HG02970 (cell line): Measurements from ENCODE around the gene INTS15.
"Not testable (repeated sequence)": the region's sequence is repeated elsewhere in the genome, so short reads cannot be mapped to it uniquely, and the experiment has no call there.

Source experiments
- ATAC-seq: cut with Tn5 transposase; IDR thresholded peaks from one replicate; pipeline ENCODE4 v1.9.1; 2021; ENCODE audit warnings: mild to moderate bottlenecking, moderate library complexity, moderate number of reproducible peaks; ENCODE audit not compliant: unreplicated experiment, low FRiP score

INTS15 gene

DNA sequence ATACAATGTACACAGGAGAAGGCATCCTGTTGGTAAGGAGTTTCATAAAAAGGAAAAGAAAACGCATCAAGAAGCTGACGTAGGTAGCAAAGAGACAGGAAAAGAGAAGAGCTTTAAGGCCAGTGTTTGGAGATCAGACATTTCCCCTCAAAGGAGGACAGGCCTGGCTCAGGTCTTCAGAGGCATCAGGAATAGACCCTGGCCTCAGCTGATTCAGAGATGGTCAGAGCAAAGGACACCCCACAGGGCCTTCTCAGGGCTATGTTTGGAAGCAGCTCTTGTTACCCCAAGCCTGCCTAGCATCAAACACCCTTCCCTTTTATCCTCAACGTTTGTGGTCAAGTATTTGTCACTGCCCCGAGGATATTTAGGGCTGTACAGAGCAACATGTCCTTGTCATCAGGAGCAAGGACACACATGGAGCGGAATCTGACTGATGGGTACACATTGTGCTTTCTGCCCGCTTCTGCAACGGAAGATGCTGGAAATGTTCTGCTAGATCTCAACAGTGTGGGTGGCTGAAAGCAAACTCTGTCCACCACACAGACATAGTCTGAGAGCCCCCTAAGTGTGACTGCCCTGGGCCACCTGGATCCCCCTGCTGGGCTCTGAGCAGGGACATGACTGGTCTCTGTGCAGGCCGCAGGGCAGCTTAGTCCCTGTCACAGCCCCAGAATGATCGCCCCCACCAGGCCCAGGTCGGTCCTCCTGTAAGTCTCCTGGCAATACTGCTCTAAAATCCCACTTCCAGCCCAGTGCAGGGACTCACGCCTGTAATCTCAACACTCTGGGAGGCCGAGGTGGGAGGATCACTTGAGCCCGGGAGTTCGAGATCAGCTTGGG is 13.6 kb upstream of the INTS15 start:
- no peak for ATAC-seq

DNA sequence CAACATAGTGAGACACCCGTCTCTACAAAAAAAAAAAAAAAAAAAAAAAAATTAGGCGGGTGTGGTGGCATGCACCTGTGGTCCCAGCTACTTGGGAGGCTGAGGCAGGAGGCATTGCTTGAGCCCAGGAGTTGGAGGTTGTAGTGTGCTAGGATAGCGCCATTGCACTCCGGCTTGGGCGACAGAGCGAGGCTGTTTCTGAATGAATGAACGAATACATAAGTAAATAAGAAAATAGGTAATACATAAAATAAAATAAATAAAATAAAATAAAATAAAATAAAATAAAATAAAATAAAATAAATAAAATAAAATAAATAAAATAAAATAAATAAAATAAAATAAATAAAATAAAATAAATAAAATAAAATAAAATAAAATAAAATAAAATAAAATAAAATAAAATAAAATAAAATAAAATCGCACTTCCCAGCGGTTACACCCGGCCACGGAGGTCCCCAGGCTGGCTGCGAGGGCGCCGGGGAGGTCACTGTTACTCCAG is 12.9 kb upstream of the INTS15 start:
- ATAC-seq, result not testable (repeated sequence)

DNA sequence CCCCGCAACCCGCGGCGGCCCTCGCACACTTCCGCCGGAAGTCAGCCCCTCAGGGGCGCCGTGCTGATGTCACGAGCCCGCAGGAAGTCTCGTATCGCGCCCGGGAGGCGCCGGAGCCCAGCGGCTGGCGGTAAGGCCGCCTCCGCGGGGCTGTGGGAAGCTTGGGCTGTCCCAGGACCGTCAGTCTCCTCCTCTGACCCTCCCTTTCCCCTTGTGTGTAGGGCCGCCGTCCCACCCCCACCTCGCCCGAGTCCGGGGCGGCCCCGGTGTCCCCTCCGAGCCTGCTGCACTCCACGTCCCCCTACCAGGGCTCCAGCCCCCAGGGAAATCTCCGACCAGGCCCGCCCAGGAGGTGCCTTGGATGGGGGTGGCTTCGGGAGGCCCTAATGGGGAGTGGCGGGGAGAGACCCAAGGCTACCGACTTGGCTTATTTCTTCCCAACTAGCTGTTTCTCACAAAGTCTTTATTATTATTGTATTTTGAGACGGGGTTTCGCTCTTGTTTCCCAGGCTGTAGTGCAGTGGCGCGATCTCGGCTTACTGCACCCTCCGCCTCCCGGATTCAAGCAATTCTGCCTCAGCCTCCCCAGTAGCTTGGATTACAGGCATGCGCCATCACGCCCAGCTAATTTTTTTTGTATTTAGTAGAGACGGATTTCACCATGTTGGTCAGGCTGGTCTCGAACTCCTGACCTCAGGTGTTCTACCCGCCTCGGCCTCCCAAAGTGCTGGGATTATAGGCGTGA is 12.3 kb upstream of the INTS15 start, which contains the start of gene ZDHHC4:
TSS of gene ZDHHC4 (plus strand) at position 86 of the 745 bp plus-strand sequence. CDS start 3,108 bp downstream, outside the sequence.
- ATAC-seq, result peak; percentile 95

DNA sequence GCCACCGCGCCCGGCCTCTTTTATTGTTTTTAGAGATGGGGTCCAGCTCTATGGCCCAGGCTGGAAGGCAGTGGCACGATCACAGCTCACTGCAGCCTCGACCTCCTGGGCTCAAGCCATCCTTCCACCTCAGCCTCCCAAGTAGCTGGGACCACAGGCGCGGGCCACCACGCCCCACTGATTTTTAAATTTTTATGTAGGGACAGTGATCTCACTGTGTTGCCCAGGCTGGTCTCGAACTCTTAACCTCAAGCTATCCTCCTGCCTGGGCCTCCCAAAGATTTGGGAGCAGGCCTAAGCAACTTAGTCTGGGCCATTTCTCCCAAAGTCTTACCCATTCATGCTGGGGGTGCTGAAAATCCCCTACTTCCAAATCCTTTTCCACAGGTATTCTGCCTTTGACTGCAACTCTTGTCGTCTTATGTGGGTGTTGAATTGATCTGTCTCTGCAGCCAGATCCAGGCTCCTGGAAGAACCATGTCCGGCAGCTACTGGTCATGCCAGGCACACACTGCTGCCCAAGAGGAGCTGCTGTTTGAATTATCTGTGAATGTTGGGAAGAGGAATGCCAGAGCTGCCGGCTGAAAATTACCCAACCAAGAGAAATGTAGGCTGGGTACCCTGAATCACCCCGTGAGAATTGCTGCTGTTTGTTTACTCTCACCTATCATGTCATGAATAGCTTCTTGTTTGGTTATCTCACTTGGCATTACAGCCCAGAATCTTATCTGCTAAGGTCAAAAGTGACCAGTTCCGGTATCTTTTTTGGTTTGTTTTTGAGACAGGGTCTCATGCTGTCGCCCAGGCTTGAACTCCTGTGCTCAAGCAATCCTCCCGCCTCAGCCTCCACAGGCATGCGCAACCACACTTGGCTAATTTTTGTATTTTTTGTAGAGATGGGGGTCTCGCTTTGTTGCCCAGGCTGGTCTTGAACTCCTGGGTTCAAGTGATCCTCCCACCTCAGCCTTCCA is 11.4 kb upstream of the INTS15 start:
- no peak for ATAC-seq

DNA sequence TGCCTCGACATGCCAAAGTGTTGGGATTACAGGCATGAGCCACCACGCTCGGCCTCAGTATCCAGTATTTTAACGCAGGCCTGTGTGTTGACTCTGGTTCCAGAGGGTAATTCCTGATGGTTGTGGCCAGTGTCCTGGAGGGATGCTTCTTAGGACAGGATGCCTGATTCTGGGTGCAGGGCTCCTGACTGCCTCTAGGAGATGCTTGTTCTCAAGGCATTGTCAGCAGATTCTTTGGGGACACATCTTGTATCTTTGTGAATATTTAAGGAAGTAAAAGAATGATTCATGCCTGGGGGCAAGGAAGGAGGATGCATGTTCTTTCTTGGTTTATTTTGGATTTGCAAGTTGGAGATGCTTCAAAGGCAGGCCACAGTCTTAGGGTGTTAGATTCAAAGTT is 10.4 kb upstream of the INTS15 start:
- no peak for ATAC-seq

DNA sequence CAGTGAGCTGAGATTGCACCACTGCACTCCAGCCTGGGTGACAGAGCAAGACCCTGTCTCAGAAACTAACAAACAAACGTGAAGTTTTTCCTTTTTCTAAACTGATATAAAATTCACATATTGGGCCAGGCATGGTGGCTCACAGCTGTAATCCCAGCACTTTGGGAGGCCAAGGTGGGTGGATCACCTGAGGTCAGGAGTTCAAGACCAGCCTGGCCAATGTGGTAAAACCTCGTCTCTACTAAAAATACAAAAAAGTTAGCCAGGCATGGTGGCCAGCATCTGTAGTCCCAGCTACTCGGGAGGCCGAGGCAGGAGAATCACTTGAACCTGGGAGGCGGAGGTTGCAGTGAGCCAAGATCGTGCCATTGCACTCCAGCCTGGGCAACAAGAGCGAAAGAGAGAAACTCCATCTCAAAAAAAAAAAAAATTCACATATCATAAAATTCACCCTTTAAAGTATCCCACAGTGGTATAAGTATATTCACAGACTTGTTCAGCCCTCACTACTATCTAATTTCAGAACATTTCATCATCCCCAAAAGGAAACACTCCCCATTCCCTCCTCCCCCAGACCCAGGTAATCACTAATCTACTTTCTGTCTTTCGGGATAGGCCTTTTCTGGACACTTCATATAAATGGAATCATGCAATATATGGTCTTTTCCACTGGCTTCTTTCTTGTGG is 3.9 kb upstream of the INTS15 start:
- not testable (repeated sequence) for ATAC-seq

DNA sequence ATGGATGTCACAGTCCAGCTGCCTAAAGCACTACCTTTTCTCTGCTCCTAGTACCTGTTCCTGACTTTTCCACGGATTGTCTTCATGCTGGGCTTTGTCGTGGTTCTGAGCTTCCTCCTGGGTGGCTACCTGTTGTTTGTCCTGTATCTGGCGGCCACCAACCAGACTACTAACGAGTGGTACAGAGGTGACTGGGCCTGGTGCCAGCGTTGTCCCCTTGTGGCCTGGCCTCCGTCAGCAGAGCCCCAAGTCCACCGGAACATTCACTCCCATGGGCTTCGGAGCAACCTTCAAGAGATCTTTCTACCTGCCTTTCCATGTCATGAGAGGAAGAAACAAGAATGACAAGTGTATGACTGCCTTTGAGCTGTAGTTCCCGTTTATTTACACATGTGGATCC is 1.3 kb upstream of the INTS15 start:
- ATAC-seq, result no peak

DNA sequence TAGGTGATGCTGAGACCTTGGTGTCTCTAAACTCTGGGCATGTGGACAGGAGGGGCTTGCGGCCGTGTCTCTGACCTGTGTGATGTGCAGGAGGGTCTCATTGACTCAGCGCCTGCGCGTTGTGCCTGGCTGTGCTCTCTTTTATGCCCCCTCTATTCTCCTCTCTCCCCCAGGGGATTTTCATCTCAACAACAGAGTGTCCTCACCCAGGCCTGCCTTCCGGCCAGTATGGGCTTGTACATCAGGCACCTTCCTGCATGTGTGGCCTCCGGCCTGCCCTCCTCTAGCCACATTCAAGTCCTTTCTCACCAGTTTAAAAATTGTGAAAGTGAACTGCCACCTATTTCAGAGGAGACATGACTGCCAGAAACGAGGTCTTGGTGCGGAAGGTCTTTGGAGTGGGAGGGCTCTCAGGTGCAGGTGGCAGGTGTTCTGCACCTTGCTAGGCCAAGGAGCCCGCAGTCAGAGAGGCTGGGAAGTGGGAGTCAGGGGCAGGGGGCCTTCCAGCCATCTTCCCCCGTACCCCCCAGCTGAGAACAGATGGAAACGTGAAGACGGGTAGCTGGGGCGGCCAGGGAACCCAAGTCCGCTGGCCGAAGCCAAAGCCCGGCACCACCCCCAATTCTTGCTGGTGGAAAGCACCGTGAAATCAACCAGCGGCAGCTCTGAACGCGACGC is 531 bp upstream of the INTS15 start:
- no peak for ATAC-seq

DNA sequence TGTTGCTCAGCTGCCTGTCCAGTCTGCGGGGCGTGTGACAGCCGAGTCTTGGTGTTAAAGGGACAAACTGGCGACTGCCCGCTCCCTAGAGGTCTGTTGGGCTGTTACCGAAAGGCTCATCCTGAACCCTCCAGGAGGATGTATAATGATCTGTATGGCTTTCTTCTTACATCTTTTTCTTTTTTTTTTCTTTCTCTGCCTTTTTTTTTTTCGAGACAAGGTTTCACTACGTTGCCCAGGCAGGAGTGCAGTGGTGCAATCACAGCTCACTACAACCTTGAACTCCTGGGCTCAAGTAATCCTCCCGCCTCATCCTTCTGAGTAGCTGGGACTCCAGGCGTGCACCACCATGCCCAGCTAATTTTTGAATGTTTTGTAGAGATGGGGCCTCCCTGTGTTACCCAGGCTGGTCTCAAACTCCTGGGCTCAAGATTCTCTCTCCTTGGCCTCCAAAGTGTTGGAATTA is 857 bp downstream of the INTS15 start:
- peak; percentile 1 for ATAC-seq

DNA sequence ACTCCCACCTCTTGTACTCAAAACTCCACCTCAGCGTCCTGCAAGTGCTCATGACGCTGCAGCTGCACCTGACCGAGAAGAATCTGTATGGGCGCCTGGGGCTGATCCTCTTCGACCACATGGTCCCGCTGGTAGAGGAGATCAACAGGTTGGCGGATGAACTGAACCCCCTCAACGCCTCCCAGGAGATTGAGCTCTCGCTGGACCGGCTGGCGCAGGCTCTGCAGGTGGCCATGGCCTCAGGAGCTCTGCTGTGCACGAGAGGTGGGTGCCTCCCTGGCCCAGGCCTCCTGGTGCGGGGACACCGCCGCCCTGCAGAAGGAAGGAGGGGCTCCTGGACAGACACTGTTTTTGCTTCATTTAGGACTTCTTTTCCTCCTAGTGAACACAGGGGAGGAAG is 10.3 kb downstream of the INTS15 start:
- ATAC-seq, result no peak

DNA sequence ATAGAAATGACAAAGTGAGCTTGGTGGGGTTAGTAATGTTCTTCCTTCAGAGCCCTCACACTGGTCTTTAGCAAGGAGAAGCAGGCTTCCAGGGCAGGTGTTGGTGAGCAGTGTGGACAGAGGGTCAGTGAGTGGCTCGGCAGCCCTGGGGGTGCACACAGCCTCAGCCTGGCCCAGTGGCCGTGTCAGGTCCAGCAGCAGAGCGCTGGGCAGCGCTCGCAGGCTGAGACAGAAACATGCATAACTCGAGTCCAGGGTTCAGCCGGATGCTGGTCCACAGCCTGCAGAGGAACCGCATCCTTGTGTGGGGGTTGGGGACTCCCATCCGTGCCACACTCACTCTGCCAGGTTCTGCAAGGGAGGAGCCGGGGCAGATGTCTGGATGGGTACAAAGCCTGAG is 14.6 kb downstream of the INTS15 start:
- ATAC-seq, result no peak

DNA sequence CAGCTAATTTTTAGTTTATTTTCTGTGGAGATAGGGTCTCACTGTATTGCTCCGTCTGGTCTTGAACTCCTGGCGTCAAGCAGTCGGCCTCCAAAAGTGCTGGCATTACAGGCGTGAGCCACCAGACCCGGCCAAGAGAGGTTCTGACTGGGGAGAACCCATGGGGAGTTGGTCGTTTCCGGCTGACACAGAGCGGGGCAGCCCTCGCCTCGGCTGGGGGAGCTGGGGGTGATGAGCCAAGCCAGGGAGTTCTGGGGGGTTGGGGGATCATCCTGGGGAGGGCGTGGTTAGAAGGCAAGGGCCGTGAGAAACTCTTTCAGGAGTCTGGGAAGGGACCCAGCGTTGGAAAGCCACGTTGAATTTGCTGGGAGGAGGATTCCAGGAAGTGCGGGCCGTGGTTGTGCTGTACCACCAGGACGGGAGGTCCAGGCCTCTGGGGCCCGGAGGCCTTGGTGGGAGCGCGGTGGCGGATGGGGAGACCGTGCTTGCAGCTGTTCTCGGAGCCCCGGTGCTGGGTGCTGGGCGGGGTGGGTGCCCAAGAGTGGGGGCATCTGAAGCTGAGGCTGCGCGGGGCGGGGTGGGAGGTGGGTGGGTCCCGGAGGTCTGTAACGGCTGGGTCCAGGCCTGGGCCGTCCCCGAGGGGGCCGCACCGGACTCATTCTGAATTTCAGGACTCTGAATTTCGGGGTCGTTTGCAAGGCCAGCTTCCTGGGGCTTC is 17.2 kb downstream of the INTS15 start:
- ATAC-seq, result no peak

DNA sequence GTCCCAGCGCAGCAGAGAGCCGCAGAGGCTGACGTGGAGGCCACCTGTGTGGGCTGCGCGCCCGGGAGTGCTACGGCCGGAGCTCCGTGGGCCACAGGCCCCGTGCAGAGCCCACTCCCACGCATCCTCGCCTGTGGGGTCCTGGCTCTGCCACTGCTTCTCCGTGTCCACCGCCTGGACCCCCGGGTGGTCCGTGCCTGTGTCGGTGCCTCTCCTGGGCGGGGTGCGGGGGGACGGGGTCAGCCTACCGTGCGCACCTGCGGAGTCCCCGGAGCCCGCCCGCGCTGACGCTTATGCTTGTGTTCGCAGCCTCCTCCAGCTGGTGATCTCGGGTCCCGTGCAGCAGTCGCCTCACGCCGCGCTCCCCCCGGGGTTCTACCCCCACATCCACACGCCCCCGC is 17.8 kb downstream of the INTS15 start:
- ATAC-seq, result no peak

DNA sequence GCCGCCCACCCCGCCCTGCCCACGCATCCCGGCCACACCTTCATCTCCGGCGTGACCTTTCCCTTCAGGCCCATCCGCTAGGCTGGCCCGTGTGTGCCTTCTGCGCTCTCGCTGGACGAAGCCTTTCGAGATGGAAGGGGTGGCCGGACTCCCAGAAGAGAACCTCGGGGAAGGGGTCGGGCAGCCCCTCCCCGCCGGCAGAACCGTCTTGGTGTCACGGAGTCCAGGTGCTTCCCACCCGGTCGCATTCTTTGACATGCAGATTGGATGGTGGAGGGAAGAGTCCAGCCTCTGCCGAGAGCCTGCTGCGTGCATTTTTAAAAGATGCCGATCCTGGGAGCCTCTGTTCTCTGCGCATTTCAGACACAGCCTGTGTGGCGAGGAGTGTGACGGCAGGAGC is 18.3 kb downstream of the INTS15 start:
- ATAC-seq, result no peak

DNA sequence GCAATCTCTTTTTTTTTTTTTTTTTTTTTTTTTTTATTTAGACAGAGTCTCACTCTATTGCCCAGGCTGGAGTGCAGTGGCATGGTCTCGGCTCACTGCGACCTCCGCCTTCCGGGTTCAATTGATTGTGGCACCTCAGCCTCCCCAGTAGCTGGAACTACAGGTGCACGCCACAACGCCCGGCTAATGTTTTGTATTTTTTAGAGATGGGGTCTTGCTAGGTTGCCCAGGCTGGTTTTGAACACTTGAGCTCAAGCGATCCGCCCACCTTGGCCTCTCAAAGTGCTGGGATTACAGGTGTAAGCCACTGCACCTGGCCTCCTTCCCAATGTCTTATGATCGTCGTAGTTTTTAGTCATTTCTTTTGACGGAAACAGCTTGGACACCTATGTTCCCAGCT is 19.0 kb downstream of the INTS15 start:
- ATAC-seq, result no peak

DNA sequence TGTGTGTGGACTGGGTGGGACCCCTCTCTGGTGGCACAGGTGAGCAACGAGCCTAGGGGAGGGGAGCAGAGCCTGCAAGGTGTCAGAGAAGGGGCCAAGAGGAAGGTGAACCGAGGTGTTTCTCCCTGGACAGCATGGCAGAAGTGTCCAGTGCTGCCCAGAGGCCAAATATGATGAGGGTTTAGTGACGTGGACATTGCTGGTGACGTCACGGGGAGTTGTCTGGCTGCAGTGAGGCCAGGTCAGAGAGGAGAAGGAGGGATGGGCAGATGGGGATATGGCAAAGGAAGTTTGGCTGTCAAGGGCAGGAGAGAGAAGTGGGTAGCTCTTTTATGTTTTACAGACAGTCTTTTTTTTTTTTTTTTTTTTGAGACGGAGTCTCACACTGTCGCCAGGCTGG is 23.0 kb downstream of the INTS15 start:
- ATAC-seq, result no peak

DNA sequence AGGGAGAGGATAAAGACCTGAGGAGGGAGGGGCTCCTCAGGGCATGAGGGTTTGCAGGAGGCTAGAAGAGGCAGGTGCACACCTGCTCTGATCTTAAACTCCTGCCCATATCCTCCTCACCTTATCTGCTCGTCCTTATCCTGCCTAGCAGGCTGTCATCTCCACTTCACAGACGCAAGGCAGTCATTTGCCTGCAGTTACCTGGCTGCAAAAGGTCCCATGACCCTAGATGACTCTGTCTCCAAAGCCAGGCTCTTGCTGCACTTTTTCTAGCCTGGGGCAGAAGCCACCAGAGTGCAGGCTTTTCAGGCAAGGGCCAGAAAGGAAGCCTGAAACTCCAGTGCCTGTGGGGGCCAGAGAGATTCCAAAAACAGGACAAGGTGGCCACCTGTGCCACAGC is 23.9 kb downstream of the INTS15 start:
- ATAC-seq, result no peak

DNA sequence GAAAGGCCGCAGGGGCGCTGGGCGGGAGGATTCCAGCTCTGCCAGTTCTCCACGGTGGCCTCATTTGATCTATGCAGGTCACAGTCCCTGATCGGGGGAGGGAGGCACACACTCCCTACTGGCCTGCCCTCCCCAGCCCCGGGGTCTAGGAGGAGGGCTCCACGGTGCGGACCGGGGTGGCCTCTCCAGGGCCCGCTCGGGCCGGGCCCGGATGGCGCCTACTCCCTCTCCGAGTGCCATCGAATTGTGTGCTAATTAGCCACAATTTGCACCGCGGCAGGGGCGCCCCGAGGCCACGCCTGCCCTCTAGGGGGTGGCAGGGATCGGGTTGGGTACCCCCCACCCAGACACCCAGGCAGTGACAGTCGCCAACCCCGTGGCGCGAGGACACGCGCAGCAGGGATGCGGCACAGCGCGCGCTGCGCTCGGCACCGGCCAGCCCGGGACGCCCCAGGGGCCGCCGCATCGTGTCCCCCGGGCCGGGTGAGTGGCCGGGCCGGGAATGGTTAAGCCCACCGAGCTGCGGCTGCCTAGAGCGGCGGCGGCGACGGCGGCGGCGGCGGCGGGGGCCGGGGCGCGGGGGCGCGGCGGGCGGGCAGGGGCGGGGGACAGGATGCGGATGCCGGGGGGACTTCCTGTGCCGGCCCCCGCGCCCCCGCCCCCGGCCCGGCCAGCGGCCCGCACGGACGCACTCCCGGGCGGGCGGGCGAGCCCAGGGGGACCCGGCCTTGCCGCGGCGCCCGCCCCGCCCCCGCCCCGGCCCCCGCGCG is 25.3 kb downstream of the INTS15 start, which contains the start of gene ZNF853:
TSS of gene ZNF853 (plus strand) at position 658 of the 770 bp plus-strand sequence. CDS start 565 bp downstream, outside the sequence.
- ATAC-seq, result no peak
